GM23338 (cell line): Measurements from ENCODE around the gene ZSWIM9. TPM values are rescaled to one million over a fixed set of nuclear protein-coding genes. Genes with fewer than 3 reads are reported as not detected.

Experiments used
- ATAC-seq: fragments of 200-7000 bp; cut with Tn5 transposase; 3 replicates; pipeline ENCODE4 v1.9.1; 2020
- DNase-seq: peaks from one replicate; pipeline ENCODE4 v3.0.0-alpha.2; 2015; ENCODE audit warnings: low spot score
- H2AFZ ChIP-seq: fragments of 200-600 bp; sonication (generic); 2 replicates; pipeline ENCODE4 v1.8.0; 2016; ENCODE audit warnings: antibody characterized with exemption, mild to moderate bottlenecking, moderate library complexity
- H3F3A ChIP-seq: fragments of 200-600 bp; sonication (generic); replicated peaks from 2 replicates; pipeline ENCODE4 v1.8.0; 2017; ENCODE audit warnings: antibody characterized with exemption, mixed run types, low read depth
- H3K27ac ChIP-seq: fragments of 200-600 bp; sonication (generic); 2 replicates; pipeline ENCODE4 v1.6.1; 2016; ENCODE audit warnings: low read depth
- H3K27me3 ChIP-seq: fragments of 200-600 bp; sonication (generic); 2 replicates; pipeline ENCODE4 v1.8.0; 2016; ENCODE audit warnings: mild to moderate bottlenecking, mixed run types, moderate library complexity; ENCODE audit not compliant: insufficient read depth
- H3K36me3 ChIP-seq: fragments of 200-600 bp; sonication (generic); 2 replicates; pipeline ENCODE4 v1.8.0; 2016; ENCODE audit warnings: mild to moderate bottlenecking; ENCODE audit not compliant: insufficient read depth
- H3K4me1 ChIP-seq: fragments of 200-600 bp; sonication (generic); 2 replicates; pipeline ENCODE4 v1.8.0; 2016; ENCODE audit warnings: mild to moderate bottlenecking, moderate library complexity; ENCODE audit not compliant: insufficient read depth
- H3K4me2 ChIP-seq: fragments of 200-600 bp; sonication (generic); 2 replicates; pipeline ENCODE4 v1.7.1; 2017; ENCODE audit warnings: mixed run types
- H3K4me3 ChIP-seq: fragments of 200-600 bp; sonication (generic); 2 replicates; pipeline ENCODE4 v1.6.1; 2016; ENCODE audit warnings: mixed run types
- H3K79me2 ChIP-seq: fragments of 200-600 bp; sonication (generic); replicated peaks from 2 replicates; pipeline ENCODE4 v1.8.0; 2017; ENCODE audit warnings: mild to moderate bottlenecking; ENCODE audit not compliant: insufficient read depth
- H3K9me2 ChIP-seq: fragments of 200-600 bp; sonication (generic); 2 replicates; pipeline ENCODE4 v1.8.0; 2017; ENCODE audit not compliant: insufficient read depth
- H4K20me1 ChIP-seq: fragments of 200-600 bp; sonication (generic); replicated peaks from 2 replicates; pipeline ENCODE4 v1.8.0; 2017; ENCODE audit warnings: mild to moderate bottlenecking; ENCODE audit not compliant: insufficient read depth
- H3K27ac Mint-ChIP-seq: 2 replicates; pipeline ENCODE4 v1.8.0; 2020; ENCODE audit warnings: inconsistent platforms, mild to moderate bottlenecking, moderate library complexity, mixed read lengths
- H3K27me3 Mint-ChIP-seq: 3 replicates; pipeline ENCODE4 v1.8.0; 2022; ENCODE audit warnings: low read depth, mild to moderate bottlenecking, moderate library complexity, mixed read lengths, inconsistent platforms; ENCODE audit not compliant: insufficient read depth, poor library complexity
- H3K36me3 Mint-ChIP-seq: 3 replicates; pipeline ENCODE4 v1.8.0; 2021; ENCODE audit warnings: low read depth, mild to moderate bottlenecking, inconsistent platforms, moderate library complexity, mixed read lengths
- H3K4me1 Mint-ChIP-seq: 3 replicates; pipeline ENCODE4 v1.8.0; 2020; ENCODE audit warnings: mild to moderate bottlenecking, inconsistent platforms, mixed read lengths
- H3K4me3 Mint-ChIP-seq: 3 replicates; pipeline ENCODE4 v1.8.0; 2021; ENCODE audit warnings: moderate library complexity, mild to moderate bottlenecking, inconsistent platforms, mixed read lengths
- H3K9me3 Mint-ChIP-seq: 3 replicates; pipeline ENCODE4 v1.8.0; 2020; ENCODE audit warnings: moderate library complexity, mild to moderate bottlenecking, inconsistent platforms, mixed read lengths
- CREB1 ChIP-seq: fragments of 250-450 bp; sonication (Bioruptor Pico); IDR thresholded peaks from 2 replicates; pipeline ENCODE4 v1.5.0; 2020; ENCODE audit warnings: low read depth, mild to moderate bottlenecking, moderate library complexity
- CTCF ChIP-seq, 2 experiments: fragments of 200-600 bp in 1 of 2; sonication (generic) in 1 of 2; conservative IDR thresholded peaks; 2 replicates each; pipeline versions ENCODE4 v1.5.1 to v1.6.1; 2016 to 2017; ENCODE audit warnings: antibody characterized with exemption in 2 of 2, low read depth in 2 of 2, mild to moderate bottlenecking in 2 of 2, moderate library complexity in 1 of 2
- ETS1 ChIP-seq: IDR thresholded peaks from 2 replicates; pipeline ENCODE4 v1.6.1; 2016; ENCODE audit warnings: antibody characterized with exemption
- EZH2 ChIP-seq: fragments of 200-600 bp; sonication (generic); IDR thresholded peaks from one replicate; pipeline ENCODE4 v1.8.0; 2017; ENCODE audit warnings: antibody characterized with exemption, mild to moderate bottlenecking, low read depth; ENCODE audit not compliant: unreplicated experiment
- EZH2phosphoT487 ChIP-seq: fragments of 200-600 bp; sonication (generic); IDR thresholded peaks from one replicate; pipeline ENCODE4 v1.8.1; 2018; ENCODE audit warnings: antibody characterized with exemption; ENCODE audit not compliant: unreplicated experiment
- JUNB ChIP-seq: IDR thresholded peaks from one replicate; pipeline ENCODE4 v1.6.1; 2016; ENCODE audit warnings: antibody characterized with exemption; ENCODE audit not compliant: unreplicated experiment
- NANOG ChIP-seq: IDR thresholded peaks from 2 replicates; pipeline ENCODE4 v1.6.1; 2016; ENCODE audit warnings: antibody characterized with exemption, borderline replicate concordance
- POLR2AphosphoS5 ChIP-seq: IDR thresholded peaks from 2 replicates; pipeline ENCODE4 v1.6.1; 2016; ENCODE audit warnings: antibody characterized with exemption, low read depth
- REST ChIP-seq: IDR thresholded peaks from one replicate; pipeline ENCODE4 v1.6.1; 2018; ENCODE audit warnings: antibody characterized with exemption; ENCODE audit not compliant: unreplicated experiment
- STAT1 ChIP-seq: IDR thresholded peaks from one replicate; pipeline ENCODE4 v1.6.1; 2016; ENCODE audit warnings: antibody characterized with exemption; ENCODE audit not compliant: unreplicated experiment
- ZNF114 ChIP-seq: fragments of 250-450 bp; sonication (Bioruptor Pico); IDR thresholded peaks from 2 replicates; pipeline ENCODE4 v1.5.0; 2020; ENCODE audit warnings: mild to moderate bottlenecking, moderate library complexity
- ZNF331 ChIP-seq: fragments of 250-450 bp; sonication (Bioruptor Pico); IDR thresholded peaks from 2 replicates; pipeline ENCODE4 v1.5.0; 2020; ENCODE audit warnings: low read depth, mild to moderate bottlenecking, moderate library complexity
- ZNF462 ChIP-seq: fragments of 250-450 bp; sonication (Bioruptor Pico); IDR thresholded peaks from 2 replicates; pipeline ENCODE4 v1.5.0; 2020; ENCODE audit warnings: mild to moderate bottlenecking, moderate library complexity
- polyA plus RNA-seq: library from polyadenylated mRNA; unstranded; fragments of >200 nt; fragmentation: Nextera tagmentation; extraction: Ambion mirVana; gene quantifications from 2 replicates; pipeline ENCODE4 v1.2.1, GENCODE V29; 2016
- total RNA-seq: library from RNA; depleted of rRNA; stranded (reverse); fragments of >200 nt; shearing (Covaris generic); gene quantifications from 2 replicates; pipeline ENCODE4 v1.2.3, GENCODE V29; 2014

The ZSWIM9 gene
- total and polyA plus RNA-seq, 2 experiments from 2014 or later = 2.9 to 9.1 TPM

GRCh38 chr19:48237057-48237456 is 66.6 kb downstream of the ZSWIM9 start:
- no peak overlapping the region for H2AFZ ChIP-seq
- no peaks in the 10 kb centered on the region for H3K4me1 ChIP-seq
- no peak for DNase-seq
- no peak overlapping the region for H3K4me2 ChIP-seq
- no peaks in the 10 kb centered on the region for H3K27me3 ChIP-seq
- Mint-ChIP-seq H3K36me3 (peaks cover 9% of the 10 kb centered on the region), H3K27ac (no peak overlapping the region), H3K4me3 (no peak overlapping the region), H3K9me3 (no peaks in the 10 kb centered on the region), H3K27me3 (no peaks in the 10 kb centered on the region), H3K4me1 (no peaks in the 10 kb centered on the region)
- no peak overlapping the region for H3K27ac ChIP-seq
- TF ChIP-seq POLR2AphosphoS5 (no peak), ZNF331 (CRISPR knock-in tag) (no peak), EZH2 (no peak), CREB1 (CRISPR knock-in tag) (no peak), ETS1 (no peak), ZNF462 (CRISPR knock-in tag) (no peak), EZH2phosphoT487 (no peak), NANOG (no peak), ZNF114 (CRISPR knock-in tag) (no peak), STAT1 (no peak), JUNB (no peak), CTCF (conservative IDR thresholded peaks at IDR 0.05; ENCODE audit: low read depth in 2 of 2) (no peak), REST (no peak)
- no peaks in the 10 kb centered on the region for H3K9me2 ChIP-seq
- no peak overlapping the region for H3K4me3 ChIP-seq
- no peaks in the 10 kb centered on the region for H3K79me2 ChIP-seq
- no peaks in the 10 kb centered on the region for H3F3A ChIP-seq
- ATAC-seq = no peak
- H4K20me1 ChIP-seq = no peaks in the 10 kb centered on the region; the same call in 1 of the 2 replicates
- no peaks in the 10 kb centered on the region for H3K36me3 ChIP-seq
